WTC11 (cell line): Measurements from ENCODE around the gene LRMDA. TPM values are rescaled to one million over a fixed set of nuclear protein-coding genes. Genes with fewer than 3 reads are reported as not detected.

ENCODE experiments used
- ATAC-seq: fragments of 200-7000 bp; cut with Tn5 transposase; 2 replicates; pipeline ENCODE4 v1.10.0; 2021; ENCODE audit warnings: mild to moderate bottlenecking, moderate library complexity
- CTCF ChIA-PET: fragments of 300-600 bp; sonication (Branson Sonifier 250); formaldehyde crosslinking; loops from one replicate; lab custom pipeline; 2021; ENCODE audit warnings: antibody characterized with exemption; lab: Charles Lee
- POLR2A ChIA-PET: fragments of 350-600 bp; sonication (Branson Sonifier 250); formaldehyde crosslinking; loops from one replicate; lab custom pipeline; 2021; ENCODE audit warnings: antibody characterized with exemption; lab: Charles Lee
- DNase-seq: peaks from one replicate; pipeline ENCODE4 v3.0.0; 2021; ENCODE audit warnings: low spot score
- H3K27ac Mint-ChIP-seq: 2 replicates; pipeline ENCODE4 v1.8.0; 2021; ENCODE audit warnings: mixed read lengths
- H3K27me3 Mint-ChIP-seq: 2 replicates; pipeline ENCODE4 v1.8.0; 2021; ENCODE audit warnings: low read depth, mild to moderate bottlenecking, moderate library complexity, mixed read lengths
- H3K36me3 Mint-ChIP-seq: 2 replicates; pipeline ENCODE4 v1.8.0; 2021; ENCODE audit warnings: mixed read lengths
- H3K4me1 Mint-ChIP-seq: 2 replicates; pipeline ENCODE4 v1.8.0; 2022; ENCODE audit warnings: mixed read lengths
- H3K4me3 Mint-ChIP-seq: 2 replicates; pipeline ENCODE4 v1.8.0; 2021; ENCODE audit warnings: mild to moderate bottlenecking, moderate library complexity, mixed read lengths
- H3K9me3 Mint-ChIP-seq: 2 replicates; pipeline ENCODE4 v1.8.0; 2021; ENCODE audit warnings: mixed read lengths
- CREB1 ChIP-seq: sonication (generic); formaldehyde crosslinking; IDR thresholded peaks from 2 replicates; pipeline ENCODE4 v1.8.0; 2023; ENCODE audit warnings: mild to moderate bottlenecking, missing genetic modification reagents
- E2F1 ChIP-seq: sonication (generic); formaldehyde crosslinking; IDR thresholded peaks from 2 replicates; pipeline ENCODE4 v1.8.0; 2022; ENCODE audit warnings: mild to moderate bottlenecking, missing genetic modification reagents
- KAT7 ChIP-seq: sonication (generic); formaldehyde crosslinking; IDR thresholded peaks from 2 replicates; pipeline ENCODE4 v1.8.1; 2023; ENCODE audit warnings: missing genetic modification reagents, mild to moderate bottlenecking, borderline replicate concordance
- NFE2L1 ChIP-seq: sonication (generic); formaldehyde crosslinking; IDR thresholded peaks from 2 replicates; pipeline ENCODE4 v1.8.1; 2023; ENCODE audit warnings: missing genetic modification reagents
- NR3C1 ChIP-seq: sonication (generic); formaldehyde crosslinking; conservative IDR thresholded peaks from 2 replicates; pipeline ENCODE4 v1.8.1; 2023; ENCODE audit warnings: low read depth, mild to moderate bottlenecking, missing genetic modification reagents
- TP53 ChIP-seq: sonication (generic); formaldehyde crosslinking; IDR thresholded peaks from 2 replicates; pipeline ENCODE4 v1.8.1; 2023; ENCODE audit warnings: mild to moderate bottlenecking, missing genetic modification reagents
- USF2 ChIP-seq: sonication (generic); formaldehyde crosslinking; IDR thresholded peaks from 2 replicates; pipeline ENCODE4 v1.8.1; 2023; ENCODE audit warnings: mild to moderate bottlenecking, missing genetic modification reagents, moderate library complexity
- ZNF232 ChIP-seq: sonication (generic); formaldehyde crosslinking; IDR thresholded peaks from 2 replicates; pipeline ENCODE4 v1.8.0; 2022; ENCODE audit warnings: mild to moderate bottlenecking, missing genetic modification reagents
- ZNF263 ChIP-seq: sonication (generic); formaldehyde crosslinking; IDR thresholded peaks from 2 replicates; pipeline ENCODE4 v1.8.1; 2022; ENCODE audit warnings: low read depth, mild to moderate bottlenecking, moderate library complexity, missing genetic modification reagents
- ZNF512 ChIP-seq: sonication (generic); formaldehyde crosslinking; IDR thresholded peaks from 2 replicates; pipeline ENCODE4 v1.8.1; 2022; ENCODE audit warnings: missing genetic modification reagents, borderline replicate concordance
- total RNA-seq: library from RNA; stranded (reverse); gene quantifications from 3 replicates; pipeline ENCODE4 v1.2.3, GENCODE V29; 2021
- TF ChIP-seq, protein P1 (sequence below): sonication (generic); formaldehyde crosslinking; IDR thresholded peaks from 2 replicates; pipeline ENCODE4 v1.8.0; 2023; ENCODE audit warnings: missing genetic modification reagents, mild to moderate bottlenecking, borderline replicate concordance
- TF ChIP-seq, protein P2 (sequence below): sonication (generic); formaldehyde crosslinking; IDR thresholded peaks from 2 replicates; pipeline ENCODE4 v1.8.1; 2022; ENCODE audit warnings: mild to moderate bottlenecking, missing genetic modification reagents, moderate library complexity, borderline replicate concordance
- TF ChIP-seq, protein P3 (sequence below): fragments of 250-450 bp; sonication (Bioruptor Pico); IDR thresholded peaks from 2 replicates; pipeline ENCODE4 v1.9.0; 2021; ENCODE audit warnings: mild to moderate bottlenecking

Gene LRMDA
- total RNA-seq, 1 experiment from 2014 or later: 0.92 TPM

DNA sequence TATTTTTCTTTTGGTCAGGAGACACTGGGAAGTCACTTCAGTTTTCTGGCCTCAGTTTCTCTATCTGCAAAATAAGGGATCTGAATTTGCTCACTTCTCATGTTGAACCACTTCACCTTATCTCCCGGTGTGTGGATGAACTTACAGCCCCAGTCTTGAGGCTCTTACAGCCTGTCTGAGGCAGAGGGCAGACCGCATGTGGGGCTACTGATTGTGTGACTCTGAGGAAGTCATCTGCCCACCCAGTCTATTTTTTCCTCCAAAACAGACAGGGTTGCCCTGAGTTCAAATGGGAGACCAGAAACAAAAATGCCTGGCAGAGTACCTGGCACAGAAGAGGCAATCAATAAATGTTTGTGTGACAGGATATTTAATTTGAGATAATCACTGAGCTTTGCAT lies 78.3 kb downstream of the LRMDA start (continued):
- TF ChIP-seq, protein P1, sequence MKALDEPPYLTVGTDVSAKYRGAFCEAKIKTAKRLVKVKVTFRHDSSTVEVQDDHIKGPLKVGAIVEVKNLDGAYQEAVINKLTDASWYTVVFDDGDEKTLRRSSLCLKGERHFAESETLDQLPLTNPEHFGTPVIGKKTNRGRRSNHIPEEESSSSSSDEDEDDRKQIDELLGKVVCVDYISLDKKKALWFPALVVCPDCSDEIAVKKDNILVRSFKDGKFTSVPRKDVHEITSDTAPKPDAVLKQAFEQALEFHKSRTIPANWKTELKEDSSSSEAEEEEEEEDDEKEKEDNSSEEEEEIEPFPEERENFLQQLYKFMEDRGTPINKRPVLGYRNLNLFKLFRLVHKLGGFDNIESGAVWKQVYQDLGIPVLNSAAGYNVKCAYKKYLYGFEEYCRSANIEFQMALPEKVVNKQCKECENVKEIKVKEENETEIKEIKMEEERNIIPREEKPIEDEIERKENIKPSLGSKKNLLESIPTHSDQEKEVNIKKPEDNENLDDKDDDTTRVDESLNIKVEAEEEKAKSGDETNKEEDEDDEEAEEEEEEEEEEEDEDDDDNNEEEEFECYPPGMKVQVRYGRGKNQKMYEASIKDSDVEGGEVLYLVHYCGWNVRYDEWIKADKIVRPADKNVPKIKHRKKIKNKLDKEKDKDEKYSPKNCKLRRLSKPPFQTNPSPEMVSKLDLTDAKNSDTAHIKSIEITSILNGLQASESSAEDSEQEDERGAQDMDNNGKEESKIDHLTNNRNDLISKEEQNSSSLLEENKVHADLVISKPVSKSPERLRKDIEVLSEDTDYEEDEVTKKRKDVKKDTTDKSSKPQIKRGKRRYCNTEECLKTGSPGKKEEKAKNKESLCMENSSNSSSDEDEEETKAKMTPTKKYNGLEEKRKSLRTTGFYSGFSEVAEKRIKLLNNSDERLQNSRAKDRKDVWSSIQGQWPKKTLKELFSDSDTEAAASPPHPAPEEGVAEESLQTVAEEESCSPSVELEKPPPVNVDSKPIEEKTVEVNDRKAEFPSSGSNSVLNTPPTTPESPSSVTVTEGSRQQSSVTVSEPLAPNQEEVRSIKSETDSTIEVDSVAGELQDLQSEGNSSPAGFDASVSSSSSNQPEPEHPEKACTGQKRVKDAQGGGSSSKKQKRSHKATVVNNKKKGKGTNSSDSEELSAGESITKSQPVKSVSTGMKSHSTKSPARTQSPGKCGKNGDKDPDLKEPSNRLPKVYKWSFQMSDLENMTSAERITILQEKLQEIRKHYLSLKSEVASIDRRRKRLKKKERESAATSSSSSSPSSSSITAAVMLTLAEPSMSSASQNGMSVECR (CRISPR knock-in tag): no peak
- no peak for TF ChIP-seq TP53 (CRISPR knock-in tag)

DNA sequence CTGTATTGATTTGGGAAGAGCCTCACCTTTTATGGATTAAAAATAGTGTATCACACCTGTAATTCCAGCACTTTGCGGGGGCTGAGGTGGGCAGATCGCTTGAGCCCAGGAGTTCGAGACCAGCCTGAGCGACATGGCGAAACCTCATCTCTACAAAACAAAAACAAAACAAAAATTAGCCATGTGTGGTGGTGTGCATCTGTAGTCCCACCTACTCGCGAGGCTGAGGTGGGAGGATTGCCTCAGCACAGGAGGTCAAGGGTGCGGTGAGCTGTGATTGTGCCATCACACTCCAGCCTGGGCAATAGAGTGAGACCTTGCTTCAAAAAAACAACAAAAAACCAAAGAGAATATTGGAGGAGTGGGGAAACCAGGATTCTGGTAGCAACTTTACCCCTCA lies 79.6 kb downstream of the LRMDA start:
- TF ChIP-seq, protein P2, sequence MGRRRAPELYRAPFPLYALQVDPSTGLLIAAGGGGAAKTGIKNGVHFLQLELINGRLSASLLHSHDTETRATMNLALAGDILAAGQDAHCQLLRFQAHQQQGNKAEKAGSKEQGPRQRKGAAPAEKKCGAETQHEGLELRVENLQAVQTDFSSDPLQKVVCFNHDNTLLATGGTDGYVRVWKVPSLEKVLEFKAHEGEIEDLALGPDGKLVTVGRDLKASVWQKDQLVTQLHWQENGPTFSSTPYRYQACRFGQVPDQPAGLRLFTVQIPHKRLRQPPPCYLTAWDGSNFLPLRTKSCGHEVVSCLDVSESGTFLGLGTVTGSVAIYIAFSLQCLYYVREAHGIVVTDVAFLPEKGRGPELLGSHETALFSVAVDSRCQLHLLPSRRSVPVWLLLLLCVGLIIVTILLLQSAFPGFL: no peak
- TF ChIP-seq NFE2L1 (CRISPR knock-in tag) (no peak), ZNF512 (no peak), ZNF232 (CRISPR knock-in tag) (no peak), KAT7 (CRISPR knock-in tag) (no peak), ZNF263 (CRISPR knock-in tag) (no peak), CREB1 (no peak), USF2 (CRISPR knock-in tag) (no peak), NR3C1 (no peak), E2F1 (CRISPR knock-in tag) (no peak)
- TF ChIP-seq, protein P3, sequence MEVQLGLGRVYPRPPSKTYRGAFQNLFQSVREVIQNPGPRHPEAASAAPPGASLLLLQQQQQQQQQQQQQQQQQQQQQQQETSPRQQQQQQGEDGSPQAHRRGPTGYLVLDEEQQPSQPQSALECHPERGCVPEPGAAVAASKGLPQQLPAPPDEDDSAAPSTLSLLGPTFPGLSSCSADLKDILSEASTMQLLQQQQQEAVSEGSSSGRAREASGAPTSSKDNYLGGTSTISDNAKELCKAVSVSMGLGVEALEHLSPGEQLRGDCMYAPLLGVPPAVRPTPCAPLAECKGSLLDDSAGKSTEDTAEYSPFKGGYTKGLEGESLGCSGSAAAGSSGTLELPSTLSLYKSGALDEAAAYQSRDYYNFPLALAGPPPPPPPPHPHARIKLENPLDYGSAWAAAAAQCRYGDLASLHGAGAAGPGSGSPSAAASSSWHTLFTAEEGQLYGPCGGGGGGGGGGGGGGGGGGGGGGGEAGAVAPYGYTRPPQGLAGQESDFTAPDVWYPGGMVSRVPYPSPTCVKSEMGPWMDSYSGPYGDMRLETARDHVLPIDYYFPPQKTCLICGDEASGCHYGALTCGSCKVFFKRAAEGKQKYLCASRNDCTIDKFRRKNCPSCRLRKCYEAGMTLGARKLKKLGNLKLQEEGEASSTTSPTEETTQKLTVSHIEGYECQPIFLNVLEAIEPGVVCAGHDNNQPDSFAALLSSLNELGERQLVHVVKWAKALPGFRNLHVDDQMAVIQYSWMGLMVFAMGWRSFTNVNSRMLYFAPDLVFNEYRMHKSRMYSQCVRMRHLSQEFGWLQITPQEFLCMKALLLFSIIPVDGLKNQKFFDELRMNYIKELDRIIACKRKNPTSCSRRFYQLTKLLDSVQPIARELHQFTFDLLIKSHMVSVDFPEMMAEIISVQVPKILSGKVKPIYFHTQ (CRISPR knock-in tag): no peak
- TF ChIP-seq, protein P1 (CRISPR knock-in tag): no peak
- H3K9me3 Mint-ChIP-seq: peaks cover 9% of the 10 kb centered on the region
- no peak overlapping the region for H3K4me3 Mint-ChIP-seq
- ChIA-PET POLR2A (no interaction called here), CTCF (no interaction called here)
- DNase-seq (no peak), ATAC-seq (no peak)
- peaks cover 29% of the 10 kb centered on the region for H3K4me1 Mint-ChIP-seq
- H3K36me3 Mint-ChIP-seq: peaks cover 6% of the 10 kb centered on the region; the same call in 1 of the 2 replicates
- H3K27me3 Mint-ChIP-seq: peaks cover 29% of the 10 kb centered on the region
- H3K27ac Mint-ChIP-seq: no peak overlapping the region
